Choroid plexus epithelial cell (primary cell): ENCODE data around the gene SELP.

Experiments used
- DNase-seq: peaks from one replicate; pipeline ENCODE4 v3.0.0-alpha.2; 2010; ENCODE audit warnings: low read depth
- H3K4me3 ChIP-seq: 2 replicates; pipeline ENCODE4 v1.5.1; 2011; ENCODE audit warnings: low read depth, mild to moderate bottlenecking, control low read depth, low read length, moderate library complexity
- TF ChIP-seq, protein P1 (sequence below): conservative IDR thresholded peaks from 2 replicates; pipeline ENCODE4 v1.5.1; 2011; ENCODE audit warnings: low read depth, mild to moderate bottlenecking, control low read depth, inconsistent platforms, low read length, moderate library complexity

SELP gene

DNA sequence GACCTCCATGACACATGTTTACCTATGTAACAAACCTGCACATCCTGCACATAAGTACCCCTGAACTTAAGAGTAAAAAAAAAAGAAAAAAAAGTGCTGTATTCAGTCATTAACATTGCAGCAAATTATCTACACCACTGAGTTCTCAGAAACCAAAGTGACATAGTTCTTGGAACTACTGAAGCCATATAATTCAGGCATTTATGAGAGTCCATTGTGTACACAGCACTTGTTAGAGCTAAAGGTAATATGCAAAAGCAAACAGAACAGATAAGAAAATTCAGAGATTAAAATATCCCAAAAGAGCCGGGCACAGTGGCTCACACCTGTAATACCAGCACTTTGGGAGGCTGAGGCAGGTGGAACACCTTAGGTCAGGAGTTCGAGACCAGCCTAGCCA, 81.6 kb downstream of the SELP start:
- no peak overlapping the region for H3K4me3 ChIP-seq
- TF ChIP-seq, protein P1, sequence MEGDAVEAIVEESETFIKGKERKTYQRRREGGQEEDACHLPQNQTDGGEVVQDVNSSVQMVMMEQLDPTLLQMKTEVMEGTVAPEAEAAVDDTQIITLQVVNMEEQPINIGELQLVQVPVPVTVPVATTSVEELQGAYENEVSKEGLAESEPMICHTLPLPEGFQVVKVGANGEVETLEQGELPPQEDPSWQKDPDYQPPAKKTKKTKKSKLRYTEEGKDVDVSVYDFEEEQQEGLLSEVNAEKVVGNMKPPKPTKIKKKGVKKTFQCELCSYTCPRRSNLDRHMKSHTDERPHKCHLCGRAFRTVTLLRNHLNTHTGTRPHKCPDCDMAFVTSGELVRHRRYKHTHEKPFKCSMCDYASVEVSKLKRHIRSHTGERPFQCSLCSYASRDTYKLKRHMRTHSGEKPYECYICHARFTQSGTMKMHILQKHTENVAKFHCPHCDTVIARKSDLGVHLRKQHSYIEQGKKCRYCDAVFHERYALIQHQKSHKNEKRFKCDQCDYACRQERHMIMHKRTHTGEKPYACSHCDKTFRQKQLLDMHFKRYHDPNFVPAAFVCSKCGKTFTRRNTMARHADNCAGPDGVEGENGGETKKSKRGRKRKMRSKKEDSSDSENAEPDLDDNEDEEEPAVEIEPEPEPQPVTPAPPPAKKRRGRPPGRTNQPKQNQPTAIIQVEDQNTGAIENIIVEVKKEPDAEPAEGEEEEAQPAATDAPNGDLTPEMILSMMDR = no peak
- no peak for DNase-seq

DNA sequence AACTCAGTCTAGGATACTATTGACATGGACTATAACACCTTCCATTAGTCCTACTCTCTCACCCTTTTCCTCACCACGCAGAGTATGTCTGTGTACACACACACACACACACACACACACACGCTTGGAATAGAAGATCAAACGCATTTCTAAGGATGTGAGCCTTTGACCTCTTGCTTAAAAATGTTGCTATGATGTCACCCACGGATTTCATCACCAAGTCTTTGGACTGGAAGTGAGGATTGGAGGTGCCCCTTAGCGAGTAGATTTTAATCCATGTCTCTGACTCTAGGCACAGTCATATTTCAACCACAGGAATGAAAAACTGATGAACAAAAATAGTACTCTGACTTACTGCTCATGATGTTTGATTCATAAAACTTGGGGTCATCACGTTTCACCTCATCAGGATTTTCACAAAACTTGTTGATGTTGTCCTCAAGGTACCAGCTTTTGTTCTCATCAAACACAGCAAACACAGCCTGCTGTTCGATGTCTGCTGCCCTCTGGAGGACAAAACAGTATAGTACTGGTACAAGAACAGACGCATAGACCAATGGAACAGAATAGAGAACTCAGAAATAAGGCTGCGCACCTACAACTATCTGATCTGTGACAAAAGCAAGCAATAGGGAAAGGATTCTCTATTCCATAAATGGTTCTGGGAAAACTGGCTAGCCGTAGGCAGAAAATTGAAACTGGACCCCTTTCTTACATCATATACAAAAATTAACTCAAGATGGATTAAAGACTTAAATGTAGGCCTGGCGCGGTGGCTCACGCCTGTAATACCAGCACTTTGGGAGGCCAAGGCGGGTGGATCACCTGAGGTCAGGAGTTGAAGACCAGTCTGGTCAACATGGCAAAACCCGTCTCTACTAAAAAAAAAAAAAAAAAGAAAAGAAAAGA, 83.6 kb downstream of the SELP start:
- no peak overlapping the region for H3K4me3 ChIP-seq
- peak; percentile 94 for DNase-seq
- TF ChIP-seq, protein P1 = peak; percentile 88

DNA sequence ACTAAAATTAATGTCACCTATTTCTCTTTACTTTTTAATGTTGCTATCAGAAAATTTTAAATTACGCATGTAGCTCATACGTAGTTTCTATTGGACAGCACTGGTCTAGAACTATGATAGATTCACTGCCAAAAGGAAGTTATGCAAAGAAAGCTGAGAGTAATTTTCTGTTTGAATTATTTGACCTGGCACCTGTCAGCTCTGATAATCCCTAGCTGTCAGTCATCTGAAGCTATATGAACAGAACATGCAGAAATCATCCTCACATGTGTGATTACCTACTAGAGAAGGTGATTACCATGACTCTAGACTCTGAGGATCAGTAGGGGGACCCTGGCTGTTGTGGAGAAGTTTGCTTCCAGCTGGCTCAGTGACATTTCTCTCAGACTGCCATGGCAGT, 84.5 kb downstream of the SELP start:
- H3K4me3 ChIP-seq = no peak overlapping the region
- no peak for DNase-seq
- TF ChIP-seq, protein P1 = no peak

DNA sequence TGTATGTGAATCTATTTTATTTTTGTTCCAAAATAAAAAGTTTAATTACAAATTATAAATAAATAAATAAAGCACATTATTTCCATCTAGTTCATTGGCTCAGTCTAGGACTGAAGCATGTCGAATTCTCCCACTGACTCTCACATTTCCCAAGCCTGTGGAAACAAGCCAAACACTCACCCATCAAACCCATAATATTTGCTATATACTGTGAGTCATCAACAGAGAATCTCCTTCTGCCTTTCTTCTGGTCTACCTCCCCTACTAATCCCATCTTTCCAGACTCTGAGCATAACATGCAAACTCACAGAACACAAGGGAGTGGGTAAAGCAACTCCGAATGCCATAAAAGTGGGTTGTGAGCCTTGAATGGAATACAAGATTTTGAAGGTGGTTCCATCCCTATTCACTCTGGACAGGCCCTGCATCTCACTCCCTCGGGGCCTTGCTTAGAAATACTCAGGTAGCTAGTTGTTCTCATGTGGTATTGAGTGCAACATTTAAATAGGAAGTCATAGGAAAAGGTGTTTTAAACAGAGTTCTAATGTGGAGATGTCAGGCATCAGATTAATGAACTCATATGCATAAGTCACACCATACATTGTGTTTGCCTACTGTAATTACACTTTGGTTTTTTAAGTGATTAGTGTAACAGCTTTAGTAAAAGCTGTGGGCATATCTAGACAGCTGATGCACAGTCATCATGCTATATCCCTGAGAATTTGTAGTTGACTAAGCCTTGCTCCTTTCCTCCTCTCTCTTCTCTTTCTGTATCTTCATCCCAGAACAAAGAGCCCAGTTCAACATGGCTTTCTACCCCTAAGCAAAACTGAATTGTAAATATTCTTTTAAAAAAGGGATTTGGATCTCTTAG, 90.7 kb downstream of the SELP start:
- H3K4me3 ChIP-seq = no peak overlapping the region
- DNase-seq = peak; percentile 93
- TF ChIP-seq, protein P1 = no peak
